ENCODE results near the gene MYO5C. TPM values are rescaled to one million over a fixed set of nuclear protein-coding genes. Genes with fewer than 3 reads are reported as not detected.

The MYO5C gene
- polyA plus RNA-seq, 1 donor = 8.5 TPM

DNA sequence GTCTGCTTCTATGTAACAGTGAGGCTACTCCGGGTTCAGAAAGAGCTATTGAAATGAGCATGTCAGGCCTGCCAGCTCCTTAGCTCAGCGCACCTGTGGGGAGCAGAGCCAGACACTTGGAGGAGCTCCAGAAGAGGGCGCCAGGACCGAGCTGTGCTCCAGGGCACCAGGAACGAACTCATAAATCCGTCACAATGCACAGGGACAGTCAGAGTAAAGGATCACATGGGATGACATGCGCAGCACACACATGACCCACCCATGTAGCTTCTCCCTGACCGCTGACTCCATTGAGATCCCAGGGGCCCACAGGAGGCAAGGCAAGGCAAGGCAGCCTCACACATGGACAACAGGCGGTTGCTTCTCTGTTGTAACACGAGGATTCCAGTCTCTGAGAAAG is 78.4 kb downstream of the MYO5C start:
- no peak for DNase-seq (ENCODE audit: low read depth)

DNA sequence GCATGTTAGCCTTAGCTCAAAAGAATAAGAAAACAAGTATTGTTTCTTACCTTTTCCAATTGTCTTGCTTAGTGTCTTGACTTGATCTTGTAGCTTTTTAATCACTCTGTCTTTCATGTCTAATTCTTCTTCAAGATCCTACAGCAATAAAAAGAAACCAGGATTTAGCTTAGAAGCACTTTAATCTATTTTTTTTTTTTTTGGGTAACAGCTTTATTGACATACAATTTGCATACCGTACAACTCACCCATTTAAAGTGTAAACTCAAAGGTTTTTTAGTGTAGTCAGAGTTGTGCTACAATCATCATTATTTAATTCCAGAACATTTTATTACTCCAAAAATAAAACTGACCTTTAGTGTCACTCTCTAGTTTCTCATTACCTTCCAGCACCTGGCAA is 81.1 kb downstream of the MYO5C start:
- DNase-seq (ENCODE audit: low read depth) = no peak

DNA sequence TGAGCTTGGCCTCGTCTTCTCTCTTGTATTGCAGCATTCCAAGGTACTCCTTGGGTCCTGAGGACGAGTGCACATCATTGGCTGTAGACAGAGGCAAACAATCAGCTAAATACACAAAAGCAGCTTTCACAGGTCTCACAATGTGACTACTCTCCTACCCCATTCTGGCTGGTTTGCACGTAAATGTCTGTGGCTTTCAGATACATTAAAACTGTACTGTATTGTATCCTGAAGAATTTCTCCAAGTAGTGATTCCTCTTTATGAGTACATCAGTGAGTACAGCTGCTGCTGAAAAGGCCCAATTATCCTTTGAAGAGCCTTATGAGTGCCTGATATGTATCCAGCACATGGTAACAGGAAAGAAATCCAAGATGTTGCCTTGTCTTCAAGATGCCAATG is 82.4 kb downstream of the MYO5C start:
- no peak for DNase-seq (ENCODE audit: low read depth)

DNA sequence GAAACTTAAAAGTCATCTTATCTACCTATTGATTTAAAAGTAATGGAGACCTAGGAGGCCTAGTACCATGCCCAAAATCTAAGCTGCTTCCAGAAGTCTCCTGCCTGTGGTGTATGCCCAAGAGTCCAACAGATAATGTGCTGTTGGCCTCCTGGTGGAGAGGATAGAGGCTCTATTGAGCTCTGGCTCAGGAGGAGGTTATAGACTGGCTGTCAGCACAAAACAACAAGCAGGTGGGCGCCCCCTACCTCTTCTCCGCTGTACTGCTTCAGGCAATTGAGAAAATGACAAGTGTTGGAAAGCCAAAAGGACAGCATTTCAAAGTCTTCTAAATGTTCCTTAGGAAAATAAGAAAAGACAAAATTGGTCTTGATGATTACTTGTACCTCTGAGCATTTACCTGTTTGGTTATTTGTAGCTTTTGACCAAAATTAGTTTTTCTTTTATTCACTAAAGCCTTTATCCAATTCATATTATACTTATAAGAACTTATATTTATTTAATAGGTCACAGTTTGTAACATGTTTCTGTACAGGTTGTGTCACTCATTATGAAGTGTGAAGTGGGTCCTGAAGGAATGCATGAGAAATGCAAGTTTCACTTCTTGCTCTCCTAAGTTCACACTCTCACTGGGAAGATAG is 87.2 kb downstream of the MYO5C start:
- no peak for DNase-seq (ENCODE audit: low read depth)

DNA sequence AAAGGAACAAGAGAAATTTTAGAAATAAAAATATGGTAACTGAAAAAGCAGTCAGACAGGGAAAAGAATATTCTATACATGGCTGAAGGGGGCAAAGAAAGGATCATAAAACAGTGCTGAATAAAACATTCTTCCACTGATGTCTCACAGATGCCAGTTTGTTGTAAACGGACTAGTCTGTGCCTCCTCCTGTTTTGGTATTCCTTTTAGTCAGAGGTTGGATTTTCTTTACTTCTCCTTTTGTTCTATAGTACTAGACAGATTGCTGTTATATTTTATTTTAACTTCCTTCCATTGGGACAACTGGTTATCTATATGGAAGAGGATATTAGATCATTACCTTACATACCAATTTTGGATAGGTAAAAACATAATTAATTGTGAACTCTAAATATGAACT is 88.4 kb downstream of the MYO5C start:
- DNase-seq (ENCODE audit: low read depth) = no peak

DNA sequence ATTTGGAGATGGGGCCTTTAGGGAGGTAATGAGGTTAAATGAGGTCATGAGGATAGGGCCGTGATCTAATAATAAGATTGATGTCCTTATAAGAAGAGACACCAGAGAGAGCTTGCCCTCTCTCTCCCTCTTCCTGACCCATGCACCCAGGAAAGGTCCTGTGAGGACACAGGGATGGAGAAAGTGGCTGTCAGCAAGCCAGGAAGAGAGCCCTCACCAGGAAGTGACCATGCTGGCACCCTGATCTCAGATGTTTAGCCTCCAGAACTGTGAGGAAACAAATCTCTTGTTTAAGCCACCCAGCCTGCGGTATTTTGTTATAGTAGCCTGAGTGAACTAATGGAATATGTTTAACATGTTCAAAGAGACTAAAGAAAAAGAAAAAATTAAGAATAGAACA is 89.2 kb downstream of the MYO5C start:
- DNase-seq (ENCODE audit: low read depth) = no peak

DNA sequence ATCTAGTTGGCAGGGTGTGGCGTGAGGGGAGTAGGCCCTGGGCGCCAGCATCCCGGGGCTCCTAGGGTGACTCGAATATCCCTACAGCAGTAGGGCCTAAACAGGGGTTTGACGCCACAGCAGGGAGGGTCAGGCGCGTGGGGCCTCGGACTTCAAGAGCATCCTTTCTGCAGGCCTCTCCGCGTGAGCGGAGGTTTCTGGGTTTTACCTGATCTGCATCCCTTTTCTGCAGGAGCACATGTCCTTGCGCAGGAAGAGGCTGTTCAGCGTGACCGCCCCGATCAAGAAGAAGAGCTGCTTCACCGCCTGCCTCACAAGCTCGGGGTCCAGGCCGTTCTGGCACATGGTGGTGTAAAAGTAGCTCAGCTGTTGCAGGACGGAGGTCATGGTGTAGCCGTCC is 90.9 kb downstream of the MYO5C start:
- DNase-seq (ENCODE audit: low read depth) = no peak

DNA sequence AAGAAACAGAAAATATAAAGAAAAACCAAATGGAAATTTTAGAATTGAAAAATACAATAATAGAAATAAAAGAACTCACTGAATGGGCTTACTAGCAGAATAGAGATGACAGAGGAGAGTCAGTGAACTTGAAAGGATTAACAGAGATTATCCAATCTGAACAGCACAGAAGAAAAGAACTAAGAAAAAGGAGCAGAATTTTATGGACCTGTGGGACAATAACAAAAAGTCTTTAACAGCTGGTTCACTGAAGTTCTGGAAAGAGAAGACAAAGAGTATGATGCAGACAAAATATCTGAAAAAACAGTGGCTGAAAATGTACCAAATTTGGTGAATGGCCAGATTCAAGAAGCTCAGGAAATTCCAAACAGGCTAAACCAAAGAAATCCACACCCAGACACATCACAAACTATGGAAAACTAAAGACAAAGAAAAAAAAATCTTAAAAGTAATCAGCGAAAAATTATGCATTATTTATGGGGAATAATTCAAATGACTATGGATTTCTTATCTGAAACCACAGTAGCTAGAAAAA is 94.7 kb downstream of the MYO5C start:
- no peak for DNase-seq (ENCODE audit: low read depth)

DNA sequence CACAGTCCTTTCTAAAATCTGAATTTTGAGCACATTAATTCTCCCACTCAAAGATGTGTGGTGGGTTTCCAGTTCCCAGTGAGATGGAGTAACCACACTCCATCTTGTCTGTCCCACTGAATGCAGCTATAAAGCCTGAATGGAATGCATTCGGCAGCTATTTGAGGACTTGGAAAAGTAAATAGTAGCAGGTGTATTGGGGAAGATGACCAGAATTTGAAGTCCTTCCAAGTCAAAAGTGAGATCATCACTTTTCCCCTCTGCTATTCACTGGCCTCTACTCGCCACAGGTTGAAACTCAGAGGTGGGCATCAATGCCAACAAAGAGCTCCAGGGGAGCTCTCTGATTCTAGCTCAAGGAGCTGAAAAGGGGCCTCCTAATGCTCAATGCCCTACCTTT is 96.3 kb downstream of the MYO5C start:
- no peak for DNase-seq (ENCODE audit: low read depth)

DNA sequence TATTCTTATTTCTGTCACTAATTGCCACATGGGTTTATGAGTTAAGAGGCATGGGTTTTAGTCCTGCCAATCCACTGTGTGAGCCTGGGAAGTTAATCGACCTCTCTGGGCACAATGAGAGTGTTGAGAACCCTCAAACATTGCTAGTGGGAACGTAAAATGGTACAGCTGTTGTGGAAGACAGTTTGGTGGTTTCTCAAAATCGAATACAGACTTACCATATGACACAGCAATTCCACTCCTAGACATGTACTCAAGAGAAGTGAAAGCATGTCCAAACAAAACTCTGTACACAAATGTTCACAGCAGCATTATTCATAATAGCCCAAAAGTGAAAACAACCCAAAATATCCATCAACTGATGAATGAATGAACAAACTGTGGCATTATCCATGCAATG is 98.7 kb downstream of the MYO5C start:
- DNase-seq (ENCODE audit: low read depth) = no peak

DNA sequence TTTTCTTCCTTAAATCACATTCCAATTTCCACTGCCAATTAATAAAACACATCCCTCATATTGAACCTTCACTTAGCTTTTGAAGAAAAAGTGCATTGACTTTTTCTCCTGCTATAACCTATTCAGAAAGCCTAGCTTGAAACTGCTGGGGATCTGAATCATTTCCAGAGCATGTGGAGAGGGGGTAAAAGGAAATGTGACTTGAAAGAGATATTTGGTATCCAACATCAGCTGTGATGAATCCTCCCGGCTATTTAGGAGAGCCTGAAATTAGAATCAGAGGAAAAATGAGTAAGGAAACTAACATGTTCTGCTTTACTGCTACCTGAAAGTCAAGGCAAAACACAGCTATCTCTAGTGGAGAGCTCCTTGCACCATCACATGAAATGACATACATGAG is 101.8 kb downstream of the MYO5C start:
- DNase-seq (ENCODE audit: low read depth) = no peak

DNA sequence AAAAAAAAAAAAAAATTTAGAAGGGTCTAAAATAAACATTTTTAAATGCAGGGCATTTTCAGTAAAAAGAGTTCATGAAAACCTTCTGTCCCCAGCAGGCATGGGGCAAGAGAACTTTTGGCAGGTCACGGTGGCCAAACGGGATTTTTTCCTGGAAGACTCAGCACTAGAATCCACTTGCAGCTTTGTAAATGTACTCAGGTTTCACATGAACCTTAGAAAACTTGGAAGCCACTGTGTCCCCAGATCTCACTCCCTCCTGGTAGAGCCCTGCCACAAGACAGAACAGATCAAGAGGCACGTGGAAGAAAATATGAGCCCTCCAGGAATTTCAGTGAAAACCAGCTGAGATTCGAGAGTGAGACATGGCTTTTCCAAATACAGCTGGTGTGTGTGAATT is 102.3 kb downstream of the MYO5C start:
- no peak for DNase-seq (ENCODE audit: low read depth)

DNA sequence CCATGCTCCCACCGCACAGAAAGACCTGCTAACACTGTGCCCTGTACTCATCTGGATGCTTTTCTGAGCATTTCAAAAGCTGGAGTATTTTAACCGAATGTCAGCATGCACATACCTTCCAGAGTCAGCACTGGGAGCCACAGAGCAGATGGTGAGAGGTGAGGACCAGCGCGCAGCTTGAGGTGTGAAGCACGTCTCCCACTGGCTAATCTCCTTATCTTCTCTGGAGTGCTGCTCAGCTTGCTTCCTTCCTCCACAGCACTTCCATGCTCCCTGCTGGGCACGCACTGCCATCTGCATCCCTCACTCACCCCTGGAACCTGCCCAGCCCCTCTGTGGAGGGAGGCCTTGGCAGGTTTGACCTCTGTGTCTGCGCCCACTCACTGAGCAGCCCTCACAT is 104.4 kb downstream of the MYO5C start, which contains the start of gene GNB5:
TSS of gene GNB5 (minus strand) at position 186 of the 400 bp plus-strand sequence. CDS start 6,716 bp downstream, outside the sequence.
- DNase-seq (ENCODE audit: low read depth) = no peak

DNA sequence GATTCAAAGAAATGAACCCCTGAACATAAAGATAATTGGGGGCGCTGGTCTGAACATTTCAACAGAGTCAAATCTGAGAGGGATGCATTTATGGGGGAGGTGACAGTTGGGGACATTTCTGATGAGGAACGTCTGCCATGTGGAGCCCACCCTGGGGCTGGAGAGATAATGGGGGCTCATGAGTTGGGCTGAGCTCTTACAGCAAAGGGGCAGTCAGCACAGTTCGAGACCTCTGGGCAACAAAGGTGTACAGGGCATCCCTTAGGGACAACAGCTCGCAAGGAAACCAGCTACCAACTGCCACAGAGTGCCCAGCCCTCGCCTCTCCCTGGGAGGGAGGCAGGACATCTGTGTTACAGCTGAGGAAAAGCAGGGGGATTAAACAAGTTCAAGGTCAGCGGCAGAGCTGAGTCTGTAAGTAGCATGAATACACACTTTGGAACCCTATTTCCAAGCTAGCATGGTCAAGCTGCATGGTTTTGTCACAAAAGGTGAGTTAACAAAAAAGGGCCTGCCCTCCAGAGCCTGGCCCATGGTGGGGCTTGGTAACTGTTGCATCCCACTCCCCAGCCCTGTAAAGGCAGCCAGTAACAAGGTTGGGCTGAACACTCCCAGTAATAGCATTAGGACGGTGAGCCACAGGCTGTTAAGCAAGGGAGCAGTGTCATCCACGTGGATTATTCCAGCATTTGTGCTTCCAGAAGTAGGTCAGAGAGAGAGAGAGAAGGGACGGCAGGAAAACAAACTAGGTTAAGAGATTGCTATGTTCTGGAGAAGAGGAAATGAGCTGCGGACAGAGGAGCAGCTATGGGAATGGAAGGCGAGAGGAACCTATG is 108.7 kb downstream of the MYO5C start:
- no peak for DNase-seq (ENCODE audit: low read depth)

DNA sequence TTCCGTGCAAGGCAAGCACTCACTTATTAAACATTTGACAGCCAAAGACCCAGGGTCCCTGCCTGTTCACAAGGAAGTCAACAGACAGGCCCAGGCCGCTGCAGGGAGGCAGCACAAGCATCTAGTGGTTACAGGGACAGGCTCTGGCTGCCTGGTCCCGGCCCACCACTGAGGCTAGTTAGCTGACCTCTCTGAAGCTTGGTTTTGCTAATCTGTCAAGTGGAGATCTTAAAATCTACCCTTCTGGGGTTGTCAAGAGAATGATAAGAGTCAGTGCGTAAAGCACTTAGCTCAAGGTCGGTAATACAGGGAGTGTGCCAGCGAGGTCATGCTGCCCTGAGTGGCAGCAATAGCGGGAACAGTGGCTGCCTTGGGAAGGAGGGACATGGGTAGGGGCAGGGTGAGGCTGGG is 110.4 kb downstream of the MYO5C start:
- DNase-seq (ENCODE audit: low read depth) = no peak

DNA sequence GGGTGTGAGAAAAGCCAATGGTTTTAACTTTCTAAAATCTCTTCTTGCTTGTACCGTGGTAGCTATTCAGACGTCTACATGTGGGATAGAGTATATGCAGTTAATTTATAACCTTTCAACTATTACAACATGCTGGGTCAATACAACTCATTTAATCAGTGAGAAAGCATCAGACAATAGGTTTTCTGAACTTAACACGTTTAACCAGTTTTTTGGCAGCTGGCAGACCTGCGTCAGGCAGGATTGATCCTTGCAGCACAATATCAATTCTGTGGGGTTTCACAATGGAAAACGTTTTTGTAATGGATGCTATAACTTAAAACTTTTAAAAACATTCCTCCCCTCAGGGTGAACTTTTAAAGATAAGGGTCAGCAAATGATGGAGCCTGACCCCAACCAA is 110.9 kb downstream of the MYO5C start:
- no peak for DNase-seq (ENCODE audit: low read depth)

DNA sequence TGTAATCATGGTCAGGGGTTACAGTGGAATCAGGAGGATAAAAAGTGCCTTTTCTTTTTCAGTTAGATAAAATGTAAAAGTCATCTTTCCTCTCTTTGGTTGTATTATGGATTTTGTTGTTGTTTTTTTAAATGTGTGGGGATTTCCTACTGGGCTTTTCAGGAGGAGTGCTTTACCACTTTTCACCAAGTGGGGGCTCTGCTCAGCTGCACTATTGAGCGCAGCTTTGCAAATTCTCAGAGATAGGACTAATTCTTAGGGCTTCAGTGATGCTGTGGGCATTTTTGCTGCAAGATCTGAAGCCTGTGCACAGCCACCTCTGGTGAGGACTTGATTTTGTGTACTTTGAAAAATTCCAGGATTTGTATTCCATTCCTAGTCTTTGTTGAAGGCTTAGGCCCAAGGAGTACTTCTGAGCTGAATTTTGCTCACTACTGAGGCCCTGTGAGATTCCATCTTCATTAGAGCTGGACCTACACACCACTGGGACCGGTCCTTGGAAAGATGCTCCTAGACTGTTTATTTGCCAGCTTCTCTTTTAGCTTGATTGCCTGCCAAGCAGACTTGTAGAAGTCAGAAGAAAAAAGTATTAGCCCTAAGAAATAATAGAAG is 111.9 kb downstream of the MYO5C start:
- no peak for DNase-seq (ENCODE audit: low read depth)

DNA sequence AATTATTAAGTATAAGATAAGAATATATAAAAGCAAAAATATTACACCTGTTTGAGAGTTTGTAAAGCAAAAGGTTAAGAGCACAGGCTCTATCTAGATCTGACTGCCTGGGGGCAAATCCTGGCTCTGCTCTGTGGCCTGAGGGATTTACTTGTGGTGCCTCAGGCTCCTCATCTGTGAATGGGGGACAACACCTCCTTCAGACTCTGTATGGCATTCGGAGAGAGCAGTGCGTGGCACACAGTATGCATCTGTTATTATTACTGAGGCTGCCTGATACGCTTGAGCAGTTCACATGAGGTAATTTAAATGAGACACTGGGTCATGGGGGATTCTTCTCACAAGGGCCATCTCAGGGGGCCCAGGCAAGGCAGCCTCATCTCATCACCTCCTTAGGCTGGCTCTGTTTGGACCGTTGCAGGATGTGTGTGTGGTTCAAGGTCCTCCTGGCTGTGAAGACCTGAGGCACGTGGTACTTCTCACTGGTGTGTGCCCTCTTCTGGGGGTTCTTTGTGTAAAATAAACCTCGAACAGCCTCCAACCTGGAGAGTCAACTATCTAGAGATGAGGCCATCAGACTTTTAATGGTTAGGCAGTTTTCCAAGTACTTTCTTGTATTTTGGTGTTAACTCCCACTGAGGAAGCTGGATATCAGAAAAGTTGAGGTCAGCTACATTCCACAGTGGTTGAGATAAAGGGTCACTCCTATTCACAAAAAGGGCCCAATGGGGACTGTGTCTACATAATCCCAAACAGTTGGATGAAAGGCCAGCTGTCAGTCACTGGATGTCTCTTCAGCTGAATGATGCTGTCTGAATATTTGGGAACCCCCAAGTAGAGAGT is 113.4 kb downstream of the MYO5C start:
- DNase-seq (ENCODE audit: low read depth) = no peak

DNA sequence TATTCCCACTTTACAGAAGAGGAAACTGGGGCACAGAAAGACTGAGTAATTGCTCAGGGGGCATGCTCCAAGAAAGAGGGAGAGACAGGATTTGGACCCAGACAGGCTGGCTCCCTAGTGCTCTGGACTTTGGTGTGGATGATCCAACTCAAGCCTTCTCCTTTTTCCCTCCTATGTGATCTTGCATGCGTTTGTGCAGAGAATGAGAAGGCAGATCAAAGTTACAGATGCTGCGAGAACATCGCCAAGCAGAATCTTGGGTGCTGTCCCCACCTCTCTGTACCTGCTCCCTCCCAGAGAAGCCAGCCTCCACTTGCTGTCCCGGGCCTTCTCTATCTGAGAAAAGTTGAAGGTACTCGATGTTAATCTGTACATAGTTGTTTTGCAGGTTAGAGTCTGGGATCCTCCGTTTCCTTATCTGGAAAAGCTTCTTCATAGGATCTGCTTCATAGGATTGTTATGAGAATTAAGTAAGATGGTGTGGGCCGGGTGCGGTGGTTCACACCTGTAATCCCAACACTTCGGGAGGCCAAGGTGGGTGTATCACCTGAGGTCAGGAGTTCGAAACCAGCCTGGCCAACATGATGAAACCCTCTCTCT is 114.7 kb downstream of the MYO5C start:
- DNase-seq (ENCODE audit: low read depth) = no peak

DNA sequence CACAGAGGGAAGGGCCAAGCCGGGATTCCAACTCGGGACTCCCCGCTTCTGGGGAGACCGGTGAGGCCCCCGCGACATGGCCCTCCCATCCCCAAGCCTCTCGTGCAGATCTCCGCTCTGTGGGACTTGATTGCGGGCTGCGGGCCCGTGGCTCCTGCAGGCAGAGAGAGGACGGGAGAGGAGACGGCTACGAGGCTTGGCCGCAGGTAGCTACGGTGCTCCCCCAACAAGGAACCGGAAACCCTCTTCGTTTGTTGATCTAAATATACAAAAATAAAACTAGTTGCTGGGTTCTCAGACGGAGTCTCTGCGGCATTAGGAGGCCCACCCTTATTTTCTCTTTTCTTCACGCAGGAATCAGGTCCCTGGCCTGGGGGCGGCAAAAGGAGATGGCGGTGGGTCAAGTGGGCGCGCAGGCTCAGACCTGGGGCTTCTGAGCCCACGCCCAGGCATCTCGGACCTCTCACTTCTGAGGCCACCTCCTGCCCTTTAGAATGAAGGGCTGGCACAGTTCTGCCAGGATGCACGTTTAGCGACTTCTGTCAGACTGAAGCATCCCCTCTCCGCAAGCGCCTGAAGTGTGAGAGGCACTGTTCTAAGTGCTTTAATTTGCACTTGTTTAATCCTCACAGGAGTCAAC is 115.3 kb downstream of the MYO5C start:
- no peak for DNase-seq (ENCODE audit: low read depth)
